NCI-H446 (cell line): ENCODE data around the gene FOXF1.

Experiments
- DNase-seq, 2 experiments: peaks; one replicate each; lab custom pipeline; 2025; lab: John Stamatoyannopoulos, UW

FOXF1 gene

GRCh38 chr16:86505185-86505898 is 5.0 kb upstream of the FOXF1 start:
- DNase-seq, result no peak

- DNase-seq, result no peak
These were observed 4.1 kb upstream of the FOXF1 start for GRCh38 chr16:86505899-86506864.

- DNase-seq, result no peak
These were observed 2.9 kb upstream of the FOXF1 start for GRCh38 chr16:86507173-86508027.

- DNase-seq, result no peak
These were observed 2.0 kb upstream of the FOXF1 start for GRCh38 chr16:86508028-86508946.

- no peak for DNase-seq
These were observed 1.2 kb upstream of the FOXF1 start for GRCh38 chr16:86508947-86509758.

- DNase-seq, result no peak
These were observed 415 bp upstream of the FOXF1 start for GRCh38 chr16:86509759-86510464.

GRCh38 chr16:86511317-86512161 is 1.2 kb downstream of the FOXF1 start:
- no peak for DNase-seq

- no peak for DNase-seq
These were observed 2.1 kb downstream of the FOXF1 start for GRCh38 chr16:86512301-86512859.

- no peak for DNase-seq
These were observed 2.6 kb downstream of the FOXF1 start for GRCh38 chr16:86512860-86513470.

GRCh38 chr16:86513471-86514277 is 3.3 kb downstream of the FOXF1 start:
- DNase-seq, result no peak

- DNase-seq, result no peak
These were observed 4.4 kb downstream of the FOXF1 start for GRCh38 chr16:86514481-86515376.

- no peak for DNase-seq
These were observed 5.1 kb downstream of the FOXF1 start for GRCh38 chr16:86515413-86515776.

GRCh38 chr16:86515777-86516622 is 5.7 kb downstream of the FOXF1 start:
- DNase-seq, result no peak

GRCh38 chr16:86516623-86517003 is 6.3 kb downstream of the FOXF1 start:
- DNase-seq, result no peak

GRCh38 chr16:86517033-86517432 is 6.7 kb downstream of the FOXF1 start:
- DNase-seq, result no peak
